ENCODE results near the gene RNLS. TPM values are rescaled to one million over a fixed set of nuclear protein-coding genes. Genes with fewer than 3 reads are reported as not detected.

RNLS gene
- total RNA-seq, 4 donors from 2014 or later, result 8.7 to 19.7 (median 12.9) TPM

- H3K4me3 ChIP-seq, result no peak overlapping the region
- intact Hi-C loops (cut with DNase I; ENCODE audit: low total_unique reads), result no loop called here
- no peaks in the 10 kb centered on the region for H3K4me1 ChIP-seq
- H3K9me3 ChIP-seq, result peaks cover 0 to 12% of the 10 kb centered on the region in 2 donors
- DNase-seq, result no peak
- H3K36me3 ChIP-seq, result no peaks in the 10 kb centered on the region
- no peaks in the 10 kb centered on the region for H3K27me3 ChIP-seq
- peak overlapping the region; percentile 1 to 32 for H3K27ac ChIP-seq
- TF ChIP-seq, protein P1, sequence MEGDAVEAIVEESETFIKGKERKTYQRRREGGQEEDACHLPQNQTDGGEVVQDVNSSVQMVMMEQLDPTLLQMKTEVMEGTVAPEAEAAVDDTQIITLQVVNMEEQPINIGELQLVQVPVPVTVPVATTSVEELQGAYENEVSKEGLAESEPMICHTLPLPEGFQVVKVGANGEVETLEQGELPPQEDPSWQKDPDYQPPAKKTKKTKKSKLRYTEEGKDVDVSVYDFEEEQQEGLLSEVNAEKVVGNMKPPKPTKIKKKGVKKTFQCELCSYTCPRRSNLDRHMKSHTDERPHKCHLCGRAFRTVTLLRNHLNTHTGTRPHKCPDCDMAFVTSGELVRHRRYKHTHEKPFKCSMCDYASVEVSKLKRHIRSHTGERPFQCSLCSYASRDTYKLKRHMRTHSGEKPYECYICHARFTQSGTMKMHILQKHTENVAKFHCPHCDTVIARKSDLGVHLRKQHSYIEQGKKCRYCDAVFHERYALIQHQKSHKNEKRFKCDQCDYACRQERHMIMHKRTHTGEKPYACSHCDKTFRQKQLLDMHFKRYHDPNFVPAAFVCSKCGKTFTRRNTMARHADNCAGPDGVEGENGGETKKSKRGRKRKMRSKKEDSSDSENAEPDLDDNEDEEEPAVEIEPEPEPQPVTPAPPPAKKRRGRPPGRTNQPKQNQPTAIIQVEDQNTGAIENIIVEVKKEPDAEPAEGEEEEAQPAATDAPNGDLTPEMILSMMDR (IDR thresholded peaks at IDR 0.05), result peak; percentile 25 to 38 (median 33)
- TF ChIP-seq POLR2A (IDR thresholded peaks at IDR 0.05), result no peak
Measured at GRCh38 chr10:88401671-88402347, 181.3 kb downstream of the RNLS start.

DNA sequence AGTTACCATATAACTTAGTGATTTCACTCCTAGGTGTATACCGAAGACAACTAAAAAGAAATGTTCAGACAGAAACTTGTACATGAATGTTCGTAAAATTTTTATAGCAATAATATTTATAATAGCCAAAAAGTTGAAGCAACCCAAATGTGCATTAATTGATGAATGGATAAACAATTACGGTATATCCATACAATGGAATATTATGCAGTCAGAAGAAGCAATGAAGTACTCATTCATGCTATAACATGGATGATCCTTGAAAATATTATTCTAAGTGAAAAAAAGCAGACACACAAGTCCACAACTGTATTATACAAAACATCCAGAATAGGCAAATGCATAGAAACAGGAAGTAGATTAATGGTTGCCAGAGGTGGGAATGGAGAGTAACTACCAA lies 183.9 kb downstream of the RNLS start:
- Histone ChIP-seq H3K27me3 (no peaks in the 10 kb centered on the region), H3K4me3 (no peak overlapping the region), H3K36me3 (no peaks in the 10 kb centered on the region), H3K27ac (no peak overlapping the region), H3K9me3 (peaks cover 0 to 24% of the 10 kb centered on the region in 2 donors), H3K4me1 (no peaks in the 10 kb centered on the region)
- no peak for DNase-seq
- intact Hi-C loops (cut with DNase I; ENCODE audit: low total_unique reads), result no loop called here
- no peak for TF ChIP-seq POLR2A (IDR thresholded peaks at IDR 0.05)
- TF ChIP-seq, protein P1 (IDR thresholded peaks at IDR 0.05), result no peak

- Histone ChIP-seq H3K36me3 (no peaks in the 10 kb centered on the region), H3K27ac (no peak overlapping the region), H3K4me1 (no peaks in the 10 kb centered on the region), H3K9me3 (peaks cover 0 to 24% of the 10 kb centered on the region in 2 donors), H3K27me3 (no peaks in the 10 kb centered on the region), H3K4me3 (no peak overlapping the region)
- DNase-seq, result no peak
- intact Hi-C loops (cut with DNase I; ENCODE audit: low total_unique reads), result no loop called here
- TF ChIP-seq POLR2A (IDR thresholded peaks at IDR 0.05), result no peak
- TF ChIP-seq, protein P1 (IDR thresholded peaks at IDR 0.05), result no peak
Measured at GRCh38 chr10:88395677-88396076, 187.4 kb downstream of the RNLS start.

GRCh38 chr10:88392222-88392621 lies 190.9 kb downstream of the RNLS start:
- no peaks in the 10 kb centered on the region for H3K4me1 ChIP-seq
- no peak overlapping the region for H3K4me3 ChIP-seq
- peaks cover 0 to 15% of the 10 kb centered on the region in 2 donors for H3K9me3 ChIP-seq
- no peaks in the 10 kb centered on the region for H3K27me3 ChIP-seq
- no peak for DNase-seq
- no peak overlapping the region for H3K27ac ChIP-seq
- no peak for TF ChIP-seq POLR2A (IDR thresholded peaks at IDR 0.05)
- TF ChIP-seq, protein P1 (IDR thresholded peaks at IDR 0.05), result no peak
- intact Hi-C loops (cut with DNase I; ENCODE audit: low total_unique reads), result no loop called here
- no peaks in the 10 kb centered on the region for H3K36me3 ChIP-seq

- peak overlapping the region; percentile 12 to 70 for H3K27ac ChIP-seq
- H3K4me3 ChIP-seq, result no peak overlapping the region
- no peak for DNase-seq
- intact Hi-C loops (cut with DNase I; ENCODE audit: low total_unique reads), result no loop called here
- TF ChIP-seq, protein P1 (IDR thresholded peaks at IDR 0.05), result no peak
- peaks cover 0 to 2% of the 10 kb centered on the region in 2 donors for H3K9me3 ChIP-seq
- H3K27me3 ChIP-seq, result no peaks in the 10 kb centered on the region
- H3K36me3 ChIP-seq, result no peaks in the 10 kb centered on the region
- peaks cover 4 to 11% of the 10 kb centered on the region in 2 donors for H3K4me1 ChIP-seq
Measured at GRCh38 chr10:88390041-88390440, 193.1 kb downstream of the RNLS start.
